Ectodermal cell (in vitro differentiated cells): ENCODE measurements around the gene PLCB4.

Source experiments
- H3K27ac ChIP-seq: 2 replicates; pipeline ENCODE4 v1.7.0; 2013; ENCODE audit warnings: mild to moderate bottlenecking, low read depth, low read length; ENCODE audit not compliant: insufficient read depth, poor library complexity, severe bottlenecking
- H3K27me3 ChIP-seq: 2 replicates; pipeline ENCODE4 v1.7.0; 2013; ENCODE audit warnings: mild to moderate bottlenecking, low read length; ENCODE audit not compliant: insufficient read depth, control insufficient read depth, poor library complexity, severe bottlenecking
- H3K36me3 ChIP-seq: one replicate; pipeline ENCODE4 v1.7.0; 2013; ENCODE audit warnings: low read length; ENCODE audit not compliant: control insufficient read depth, insufficient read depth
- H3K4me1 ChIP-seq: one replicate; pipeline ENCODE4 v1.7.0; 2013; ENCODE audit warnings: low read length; ENCODE audit not compliant: control insufficient read depth, insufficient read depth
- H3K4me3 ChIP-seq: 2 replicates; pipeline ENCODE4 v1.7.0; 2013; ENCODE audit warnings: low read depth, low read length, control low read depth; ENCODE audit not compliant: insufficient read depth
- H3K9me3 ChIP-seq: 2 replicates; pipeline ENCODE4 v1.7.0; 2013; ENCODE audit warnings: mild to moderate bottlenecking, low read length, moderate library complexity; ENCODE audit not compliant: control insufficient read depth
- WGBS, 2 experiments: methylation state at CpG; one replicate each; pipeline ENCODE4 v1.1.7; 2013; ENCODE audit warnings: missing lambda C conversion rate in 2 of 2; 5-methylcytosine and 5-hydroxymethylcytosine counted together

The PLCB4 gene

GRCh38 chr20:9075264-9076095, 6.6 kb downstream of the PLCB4 start:
- H3K4me3 ChIP-seq = no peak overlapping the region
- H3K4me1 ChIP-seq = peaks cover 24% of the 10 kb centered on the region
- no peaks in the 10 kb centered on the region for H3K27me3 ChIP-seq
- H3K9me3 ChIP-seq = no peaks in the 10 kb centered on the region
- 85 to 89% methylated on average over 6 of the region's 6 CpGs for WGBS, 2 experiments
- H3K27ac ChIP-seq = no peak overlapping the region
- H3K36me3 ChIP-seq = no peaks in the 10 kb centered on the region

- Histone ChIP-seq H3K9me3 (no peaks in the 10 kb centered on the region), H3K27ac (no peak overlapping the region), H3K27me3 (no peaks in the 10 kb centered on the region), H3K36me3 (no peaks in the 10 kb centered on the region), H3K4me1 (peaks cover 14% of the 10 kb centered on the region), H3K4me3 (no peak overlapping the region)
- WGBS, 2 experiments = 92 to 94% methylated on average over 2 of the region's 2 CpGs
Measured at GRCh38 chr20:9076440-9076839, 7.6 kb downstream of the PLCB4 start.

GRCh38 chr20:9078826-9079731, 10.2 kb downstream of the PLCB4 start:
- Histone ChIP-seq H3K36me3 (no peaks in the 10 kb centered on the region), H3K4me3 (no peak overlapping the region), H3K27ac (no peak overlapping the region), H3K9me3 (no peaks in the 10 kb centered on the region), H3K27me3 (no peaks in the 10 kb centered on the region), H3K4me1 (no peaks in the 10 kb centered on the region)
- WGBS, 2 experiments = 74 to 75% methylated on average over 5 of the region's 5 CpGs

- no peaks in the 10 kb centered on the region for H3K9me3 ChIP-seq
- H3K36me3 ChIP-seq = no peaks in the 10 kb centered on the region
- H3K4me3 ChIP-seq = no peak overlapping the region
- no CpG with 5 or more reads among the region's 1 CpG for WGBS, 2 experiments
- H3K27ac ChIP-seq = no peak overlapping the region
- no peaks in the 10 kb centered on the region for H3K4me1 ChIP-seq
- H3K27me3 ChIP-seq = no peaks in the 10 kb centered on the region
Measured at GRCh38 chr20:9081423-9081966, 12.6 kb downstream of the PLCB4 start.

- Histone ChIP-seq H3K36me3 (no peaks in the 10 kb centered on the region), H3K9me3 (no peaks in the 10 kb centered on the region), H3K27me3 (no peaks in the 10 kb centered on the region), H3K27ac (no peak overlapping the region), H3K4me1 (no peaks in the 10 kb centered on the region), H3K4me3 (no peak overlapping the region)
Measured at GRCh38 chr20:9082741-9083140, 13.9 kb downstream of the PLCB4 start.

GRCh38 chr20:9087531-9088217, 18.8 kb downstream of the PLCB4 start:
- H3K4me1 ChIP-seq = no peaks in the 10 kb centered on the region
- H3K36me3 ChIP-seq = no peaks in the 10 kb centered on the region
- H3K9me3 ChIP-seq = no peaks in the 10 kb centered on the region
- WGBS, 2 experiments = 90 to 94% methylated on average over 3 of the region's 3 CpGs
- H3K4me3 ChIP-seq = no peak overlapping the region
- H3K27me3 ChIP-seq = no peaks in the 10 kb centered on the region
- no peak overlapping the region for H3K27ac ChIP-seq

- no peaks in the 10 kb centered on the region for H3K36me3 ChIP-seq
- H3K4me1 ChIP-seq = peaks cover 5% of the 10 kb centered on the region
- H3K9me3 ChIP-seq = no peaks in the 10 kb centered on the region
- no peak overlapping the region for H3K4me3 ChIP-seq
- no peaks in the 10 kb centered on the region for H3K27me3 ChIP-seq
- H3K27ac ChIP-seq = no peak overlapping the region
Measured at GRCh38 chr20:9088556-9088955, 19.7 kb downstream of the PLCB4 start.

- no peaks in the 10 kb centered on the region for H3K9me3 ChIP-seq
- WGBS, 2 experiments = 86 to 94% methylated on average over 3 of the region's 3 CpGs
- no peaks in the 10 kb centered on the region for H3K36me3 ChIP-seq
- no peak overlapping the region for H3K27ac ChIP-seq
- no peaks in the 10 kb centered on the region for H3K27me3 ChIP-seq
- peaks cover 5% of the 10 kb centered on the region for H3K4me1 ChIP-seq
- no peak overlapping the region for H3K4me3 ChIP-seq
Measured at GRCh38 chr20:9092113-9092512, 23.2 kb downstream of the PLCB4 start.

GRCh38 chr20:9092655-9093054, 23.8 kb downstream of the PLCB4 start:
- Histone ChIP-seq H3K4me1 (peaks cover 5% of the 10 kb centered on the region), H3K27me3 (no peaks in the 10 kb centered on the region), H3K4me3 (no peak overlapping the region), H3K36me3 (no peaks in the 10 kb centered on the region), H3K27ac (no peak overlapping the region), H3K9me3 (no peaks in the 10 kb centered on the region)
- WGBS, 2 experiments = 96 to 100% methylated on average over 3 of the region's 3 CpGs
